NK-92 (cell line): ENCODE results near the gene ZPR1.
"Not testable (repeated sequence)": the region's sequence is repeated elsewhere in the genome, so short reads cannot be mapped to it uniquely, and the experiment has no call there.

Source experiments
- DNase-seq: peaks from one replicate; lab custom pipeline; 2025; ENCODE audit not compliant: unreplicated experiment; lab: John Stamatoyannopoulos, UW

Gene ZPR1

GRCh38 chr11:116825434-116825833, 37.6 kb upstream of the ZPR1 start:
- no peak for DNase-seq

GRCh38 chr11:116823031-116823843, 35.4 kb upstream of the ZPR1 start, which contains the start of gene APOA4:
Gene APOA4 (minus strand): TSS chr11:116823304. CDS start chr11:116823191, 113 bp downstream.
- no peak for DNase-seq

- DNase-seq = no peak
These were observed 34.8 kb upstream of the ZPR1 start for GRCh38 chr11:116822575-116822974.

GRCh38 chr11:116821050-116821918, 33.5 kb upstream of the ZPR1 start:
- DNase-seq = no peak

- DNase-seq = no peak
These were observed 31.2 kb upstream of the ZPR1 start for GRCh38 chr11:116819049-116819448.

GRCh38 chr11:116814502-116814901, 26.7 kb upstream of the ZPR1 start:
- no peak for DNase-seq

GRCh38 chr11:116813781-116814471, 26.1 kb upstream of the ZPR1 start:
- DNase-seq = no peak

GRCh38 chr11:116813170-116813569, 25.3 kb upstream of the ZPR1 start:
- no peak for DNase-seq

GRCh38 chr11:116812109-116812508, 24.3 kb upstream of the ZPR1 start:
- no peak for DNase-seq

GRCh38 chr11:116811194-116811593, 23.4 kb upstream of the ZPR1 start:
- no peak for DNase-seq

GRCh38 chr11:116808262-116809175, 20.7 kb upstream of the ZPR1 start:
- no peak for DNase-seq

GRCh38 chr11:116807601-116808261, 19.9 kb upstream of the ZPR1 start:
- no peak for DNase-seq

GRCh38 chr11:116804001-116804400, 16.2 kb upstream of the ZPR1 start:
- DNase-seq = no peak

- DNase-seq = not testable (repeated sequence)
These were observed 13.8 kb upstream of the ZPR1 start for GRCh38 chr11:116801662-116802061.

GRCh38 chr11:116800610-116801009, 12.8 kb upstream of the ZPR1 start:
- no peak for DNase-seq

- DNase-seq = no peak
These were observed 10.5 kb upstream of the ZPR1 start for GRCh38 chr11:116798368-116798767.

GRCh38 chr11:116797816-116798215, 10.0 kb upstream of the ZPR1 start:
- DNase-seq = no peak

- no peak for DNase-seq
These were observed 8.7 kb upstream of the ZPR1 start for GRCh38 chr11:116796548-116796947.

- no peak for DNase-seq
These were observed 7.0 kb upstream of the ZPR1 start for GRCh38 chr11:116794851-116795250.

GRCh38 chr11:116793772-116794097, 5.9 kb upstream of the ZPR1 start:
- no peak for DNase-seq
